HT1080 (cell line): ENCODE data around the gene NRP2. TPM values are rescaled to one million over a fixed set of nuclear protein-coding genes. Genes with fewer than 3 reads are reported as not detected.

Source experiments
- DNase-seq: peaks from one replicate; pipeline ENCODE4 v3.0.0-alpha.2; 2015; ENCODE audit warnings: low read depth
- total RNA-seq: library from RNA; depleted of rRNA; stranded (reverse); fragments of >200 nt; shearing (Covaris generic); gene quantifications from 2 replicates; pipeline ENCODE4 v1.2.3, GENCODE V29; 2014

The NRP2 gene
- total RNA-seq, 1 experiment from 2014 or later = 62.4 TPM

DNA sequence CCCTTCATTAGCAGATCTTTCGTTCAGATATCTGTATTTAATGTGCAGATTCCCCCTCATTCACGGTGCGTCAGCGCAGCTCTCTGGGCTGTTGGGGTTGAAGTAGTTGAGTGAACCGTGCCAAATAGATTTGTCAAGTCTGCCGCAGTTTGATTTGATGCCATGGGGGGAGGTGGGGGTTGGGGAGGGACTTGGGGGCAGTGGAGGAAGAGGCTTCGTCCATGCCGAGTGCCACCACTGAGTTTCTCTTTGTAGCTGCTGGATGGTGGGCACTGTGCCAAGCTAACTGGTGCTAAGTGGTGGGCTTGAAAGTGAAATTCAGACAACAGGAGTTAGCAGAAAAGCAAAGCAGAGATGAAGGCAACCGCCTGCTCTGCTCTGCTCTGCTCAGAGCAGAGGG, 47.9 kb downstream of the NRP2 start:
- DNase-seq = no peak

DNA sequence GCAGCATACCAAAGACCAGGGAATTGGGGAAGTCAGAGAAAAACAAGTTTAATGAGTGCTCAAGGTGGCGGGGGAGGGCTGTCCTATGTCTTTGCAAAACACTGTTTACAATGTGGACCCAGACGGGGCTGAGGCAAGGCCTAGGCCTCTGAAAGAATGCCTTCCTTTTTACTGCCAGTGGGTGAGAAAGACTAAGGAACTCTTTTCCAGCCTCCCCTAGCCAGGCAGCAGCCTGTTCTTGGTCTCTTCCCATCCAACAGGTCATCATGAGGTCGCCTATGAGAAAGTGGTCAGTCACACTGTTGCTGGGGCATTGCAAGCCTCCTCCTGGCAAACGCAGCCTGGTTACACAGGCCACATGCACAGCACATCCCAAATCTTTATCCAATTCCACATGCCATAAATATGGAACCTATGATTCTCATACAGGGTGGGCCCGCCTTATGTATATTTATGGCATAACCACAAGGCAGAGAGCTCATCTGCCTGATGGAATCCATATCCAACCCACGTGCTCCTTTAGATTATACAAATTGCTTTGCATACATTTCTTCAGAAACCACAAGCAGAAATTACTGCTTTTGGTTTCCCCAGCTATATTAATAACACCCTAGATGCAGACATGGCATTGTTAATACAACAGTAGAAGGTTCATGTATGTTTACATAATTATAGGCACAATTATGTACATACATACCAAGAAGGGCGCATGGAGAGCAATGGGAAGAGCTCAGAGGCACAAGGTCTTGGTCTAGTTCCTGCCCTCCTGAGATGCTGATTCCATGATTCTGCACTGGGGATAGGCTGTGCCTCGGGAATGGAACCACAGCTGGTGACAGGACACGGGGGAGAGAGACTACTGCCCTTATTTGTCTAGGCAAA, 48.6 kb downstream of the NRP2 start:
- no peak for DNase-seq

DNA sequence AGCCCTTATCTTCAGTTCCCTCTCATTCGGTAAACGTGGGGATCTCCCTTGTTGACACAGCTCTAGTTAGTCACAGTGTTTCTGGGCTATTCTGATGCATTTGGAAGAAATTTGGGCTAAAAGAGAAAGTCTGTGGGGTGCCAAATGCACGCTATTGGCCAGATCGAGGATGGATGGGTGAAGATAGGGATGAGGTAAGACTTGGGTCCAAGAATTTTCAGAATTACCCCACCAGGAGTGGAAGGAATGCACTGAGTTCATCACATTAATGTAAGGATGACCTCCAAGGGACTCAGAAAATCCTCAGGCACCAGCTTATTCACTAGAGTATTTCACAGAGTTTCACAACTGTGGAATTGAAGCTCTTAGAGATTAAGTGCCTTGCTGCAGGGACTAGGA, 49.3 kb downstream of the NRP2 start:
- no peak for DNase-seq

DNA sequence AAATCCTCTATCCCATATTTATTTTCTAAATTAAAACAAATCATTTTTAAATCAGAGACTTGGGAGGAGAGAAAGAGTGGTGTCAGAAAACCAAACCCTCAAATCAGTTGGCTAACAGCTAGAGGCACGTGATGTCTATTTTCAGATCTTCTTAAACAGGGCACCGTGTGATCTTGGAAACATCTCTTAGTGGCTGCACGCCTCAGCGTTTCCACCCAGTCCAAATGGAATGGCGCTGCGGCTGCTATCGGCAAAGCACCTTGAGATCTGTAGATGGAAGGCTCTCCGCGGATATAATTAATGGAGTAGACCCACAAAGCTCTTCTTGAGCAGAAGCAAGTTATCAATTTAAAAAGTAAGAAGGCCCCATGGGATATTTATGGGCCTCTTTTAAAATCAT, 50.0 kb downstream of the NRP2 start:
- DNase-seq = no peak

DNA sequence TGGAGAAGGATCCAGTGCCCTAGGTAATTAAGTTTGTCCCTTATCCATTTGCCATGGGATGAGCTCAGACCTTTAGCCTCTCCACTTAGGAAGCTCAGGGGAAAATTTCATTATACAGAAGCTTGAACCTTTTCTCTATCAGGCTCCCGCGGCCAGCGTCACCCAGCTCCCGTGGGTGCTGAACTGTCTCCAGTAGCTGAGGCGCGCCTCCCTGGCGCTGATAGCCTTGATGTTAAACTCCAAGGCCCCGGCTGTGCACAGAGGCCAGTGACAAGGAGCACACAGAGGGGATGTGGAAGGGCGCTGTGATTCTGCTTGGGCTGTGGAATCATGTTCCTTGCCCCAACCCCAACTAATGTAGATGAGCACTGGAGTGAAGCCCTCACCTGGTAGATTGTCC, 50.8 kb downstream of the NRP2 start:
- DNase-seq = no peak

DNA sequence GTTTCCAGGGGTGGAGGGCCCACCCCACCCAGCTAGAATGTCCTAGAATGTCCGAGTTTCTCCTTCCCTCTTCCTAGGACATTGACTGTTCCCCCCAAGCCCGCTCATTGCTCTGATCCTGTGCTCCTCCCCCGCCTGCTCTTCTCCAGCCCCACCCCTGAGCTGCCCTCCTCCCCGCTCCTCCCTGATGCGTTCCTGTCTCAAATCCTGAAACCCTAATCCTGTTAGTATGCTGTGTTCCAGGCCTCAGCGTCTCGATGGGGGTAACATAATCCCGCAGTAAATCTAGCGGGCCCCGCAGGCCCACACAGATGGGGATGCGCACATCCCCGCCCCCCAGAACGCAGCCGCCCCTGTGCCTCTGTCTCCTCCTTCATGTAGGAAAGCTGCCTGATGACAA, 51.3 kb downstream of the NRP2 start:
- DNase-seq = no peak

DNA sequence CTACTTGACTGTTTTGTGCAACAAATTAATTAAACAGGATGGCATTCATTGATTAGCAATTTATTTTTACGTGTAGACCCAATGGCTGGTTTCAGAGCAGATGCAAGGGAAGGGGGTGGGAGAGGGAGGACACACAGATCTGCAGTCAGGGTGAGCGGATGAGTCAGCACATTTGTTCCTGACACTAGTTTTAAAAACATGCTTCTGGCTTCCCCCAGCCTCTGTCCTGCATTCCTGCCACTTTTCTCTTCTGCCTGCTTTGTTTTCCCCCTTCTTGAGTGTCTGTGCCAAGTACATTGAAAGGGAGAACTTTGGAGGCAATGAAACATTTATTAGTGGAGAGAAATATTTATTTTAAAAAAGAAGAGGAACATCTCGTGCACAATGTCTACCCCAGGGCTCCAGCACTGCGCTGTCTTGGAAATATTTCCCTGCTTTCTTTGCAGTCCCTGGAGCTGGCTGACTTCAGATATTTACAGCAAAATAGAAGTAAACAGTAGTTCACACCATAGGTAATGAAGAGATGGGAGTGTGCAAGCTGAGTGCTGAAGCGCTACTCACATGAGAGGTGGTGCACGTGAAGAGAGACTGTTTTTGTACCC, 52.2 kb downstream of the NRP2 start:
- DNase-seq = peak; percentile 73

DNA sequence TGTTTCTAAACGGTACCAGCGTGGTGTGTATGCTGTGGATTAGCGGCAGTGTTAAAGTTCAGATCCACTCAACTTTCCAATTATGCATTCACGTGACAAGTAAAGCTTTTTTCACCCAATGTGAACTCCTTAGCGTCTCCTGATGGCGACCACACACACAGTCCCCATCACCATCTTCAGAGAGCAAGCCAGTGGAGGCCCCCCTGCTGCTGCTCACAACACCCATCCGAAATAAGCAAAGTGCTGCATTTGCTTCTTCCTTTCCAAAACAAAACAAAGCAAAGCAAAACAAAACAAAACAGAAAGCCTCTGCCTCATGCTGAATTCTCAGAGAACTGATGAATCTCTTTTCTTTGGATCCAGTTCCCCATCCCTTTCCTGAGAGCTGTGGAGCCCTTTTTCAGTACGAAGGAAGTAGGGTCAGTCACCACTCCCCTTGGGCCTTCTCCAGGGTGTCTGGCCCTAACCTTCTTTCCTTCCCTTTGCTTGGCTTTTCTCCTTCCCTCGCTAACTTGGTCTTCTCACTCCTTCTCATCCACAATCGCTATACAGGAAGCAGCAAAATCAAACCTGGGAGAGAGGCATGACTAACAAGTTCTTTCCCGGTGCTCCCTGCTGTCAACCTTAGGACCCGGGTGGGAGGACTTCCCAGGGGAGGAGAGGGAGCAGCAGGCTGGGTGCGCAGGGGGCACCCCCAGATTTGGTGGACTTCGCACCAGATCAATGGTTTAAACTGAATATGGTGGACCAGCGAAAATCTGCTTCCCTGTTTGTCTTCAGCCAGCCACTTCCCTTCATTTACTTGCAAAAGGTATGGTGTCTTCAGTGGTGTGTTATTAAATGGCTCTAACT, 56.0 kb downstream of the NRP2 start:
- DNase-seq = no peak

DNA sequence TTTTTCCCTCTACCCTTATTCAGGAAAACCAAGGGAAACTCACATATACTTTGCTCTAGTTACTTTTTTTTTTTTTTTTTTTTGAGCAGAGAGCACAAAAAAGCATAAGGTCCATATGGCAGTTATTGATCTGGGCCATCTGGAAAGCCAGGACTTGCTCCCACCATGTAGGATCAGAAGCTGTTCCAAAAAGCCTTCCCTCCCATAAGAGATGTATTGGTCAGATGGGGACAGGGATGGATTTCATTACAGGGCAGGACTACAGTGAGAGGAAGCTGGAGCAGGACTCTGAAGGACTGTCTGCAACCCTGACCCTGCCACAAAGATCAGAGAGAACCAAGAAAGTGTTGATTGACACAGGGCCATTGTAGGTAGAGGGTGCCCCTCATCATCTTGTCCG, 57.3 kb downstream of the NRP2 start:
- DNase-seq = no peak

DNA sequence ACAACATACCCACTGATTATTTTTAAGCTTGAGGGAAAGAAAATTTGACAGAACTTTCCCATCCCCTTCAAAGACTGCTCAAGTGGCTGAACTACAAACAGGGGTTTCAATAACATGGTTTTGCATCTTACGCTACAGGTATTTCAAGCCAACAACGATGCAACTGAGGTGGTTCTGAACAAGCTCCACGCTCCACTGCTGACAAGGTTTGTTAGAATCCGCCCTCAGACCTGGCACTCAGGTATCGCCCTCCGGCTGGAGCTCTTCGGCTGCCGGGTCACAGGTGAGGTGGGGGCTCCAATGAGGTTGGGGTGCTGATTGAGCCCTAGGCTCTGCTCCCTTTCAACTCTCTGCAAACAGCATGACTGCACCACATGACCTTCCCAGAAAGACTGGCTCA, 58.1 kb downstream of the NRP2 start:
- DNase-seq = no peak

DNA sequence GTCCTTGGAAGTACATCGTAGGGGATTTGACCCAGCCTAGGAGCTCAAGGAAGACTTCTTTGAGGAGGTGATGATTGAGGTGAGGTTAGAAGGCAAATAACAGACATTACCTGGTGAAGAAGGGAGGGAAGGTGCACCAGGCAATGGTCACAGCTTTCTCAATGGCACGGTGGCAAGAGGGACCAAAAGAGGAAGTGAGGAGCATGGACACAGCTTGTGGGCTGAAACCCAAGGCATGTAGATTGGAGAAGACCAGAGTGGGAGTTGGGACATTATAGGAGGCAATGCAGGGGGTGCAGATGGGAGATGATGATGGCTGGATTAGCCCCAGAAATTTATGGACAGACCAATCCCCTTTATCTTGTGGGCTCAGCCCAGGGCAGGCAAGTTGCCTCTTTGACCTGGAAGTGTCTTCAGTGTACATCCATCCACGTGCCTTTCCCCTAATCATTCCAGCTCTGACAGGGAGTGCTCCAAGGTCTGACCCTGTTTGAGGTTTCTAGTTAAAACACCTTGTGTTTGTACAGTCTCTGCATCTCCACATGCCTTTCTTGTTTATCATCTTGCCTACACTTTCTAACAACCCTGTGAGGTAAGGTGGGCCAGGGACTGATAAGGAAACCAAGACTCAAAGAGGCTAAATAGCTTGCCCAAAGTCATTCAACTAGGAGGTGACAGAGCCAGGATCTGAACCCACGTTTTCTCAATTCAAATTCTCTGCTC, 59.1 kb downstream of the NRP2 start:
- no peak for DNase-seq

DNA sequence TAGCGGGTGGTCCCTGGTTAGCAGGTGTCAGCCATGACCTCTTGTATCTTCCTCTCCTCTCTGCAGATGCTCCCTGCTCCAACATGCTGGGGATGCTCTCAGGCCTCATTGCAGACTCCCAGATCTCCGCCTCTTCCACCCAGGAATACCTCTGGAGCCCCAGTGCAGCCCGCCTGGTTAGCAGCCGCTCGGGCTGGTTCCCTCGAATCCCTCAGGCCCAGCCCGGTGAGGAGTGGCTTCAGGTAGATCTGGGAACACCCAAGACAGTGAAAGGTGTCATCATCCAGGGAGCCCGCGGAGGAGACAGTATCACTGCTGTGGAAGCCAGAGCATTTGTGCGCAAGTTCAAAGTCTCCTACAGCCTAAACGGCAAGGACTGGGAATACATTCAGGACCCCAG, 60.8 kb downstream of the NRP2 start:
- DNase-seq = no peak

DNA sequence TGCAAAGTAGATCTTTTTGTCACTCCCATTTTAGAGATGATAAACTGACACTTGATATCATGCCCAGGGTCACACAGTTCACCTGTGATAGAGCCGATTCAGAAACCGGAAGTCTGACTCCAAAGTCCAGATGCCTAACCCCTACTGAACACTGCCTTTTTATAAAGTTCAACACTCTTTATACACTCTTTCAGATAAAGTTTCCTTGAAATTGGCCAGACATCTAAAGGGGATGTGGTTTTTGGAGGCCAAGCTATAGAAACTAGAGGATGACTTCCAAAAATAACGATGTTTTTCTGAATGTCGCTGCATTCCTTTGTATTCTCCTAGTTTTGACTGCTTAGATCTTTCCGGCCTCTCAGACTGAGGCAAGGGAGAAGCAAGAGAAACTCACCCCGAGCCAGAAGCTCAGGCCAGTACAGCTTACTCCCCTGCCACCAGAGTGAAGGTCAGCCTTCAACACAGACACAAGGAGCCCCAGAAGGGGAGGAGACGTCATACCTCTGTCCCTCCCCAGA, 61.8 kb downstream of the NRP2 start:
- no peak for DNase-seq

DNA sequence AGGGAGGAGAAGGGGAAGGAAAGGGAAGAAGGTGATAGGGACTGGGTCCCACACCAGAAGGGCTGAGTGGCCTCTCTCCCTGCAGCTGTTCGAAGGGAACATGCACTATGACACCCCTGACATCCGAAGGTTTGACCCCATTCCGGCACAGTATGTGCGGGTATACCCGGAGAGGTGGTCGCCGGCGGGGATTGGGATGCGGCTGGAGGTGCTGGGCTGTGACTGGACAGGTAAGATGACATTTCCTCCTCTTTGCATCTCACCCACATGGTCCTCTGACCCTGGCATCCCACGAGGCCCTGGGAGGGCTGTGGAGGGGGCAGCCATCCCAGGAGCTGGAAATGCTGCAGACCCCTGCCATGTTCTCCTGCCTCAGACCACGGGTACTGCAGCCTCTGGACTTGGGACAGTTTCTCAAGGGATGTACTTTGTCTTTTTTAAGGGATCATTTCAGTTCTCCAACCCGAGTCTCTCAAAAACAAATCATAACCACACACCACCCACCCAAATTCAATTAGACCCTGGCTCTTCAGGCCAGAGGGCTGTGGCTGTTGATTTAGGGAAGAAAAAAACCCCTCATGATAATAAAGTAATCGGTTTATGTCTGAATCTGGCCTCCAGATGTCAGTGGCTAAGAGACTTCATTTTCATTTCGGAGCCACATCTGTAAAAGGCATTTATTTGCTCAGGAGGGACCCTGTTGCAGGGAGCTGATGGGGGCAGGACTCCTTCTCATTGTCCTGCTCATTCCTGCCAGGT, 63.5 kb downstream of the NRP2 start:
- no peak for DNase-seq

DNA sequence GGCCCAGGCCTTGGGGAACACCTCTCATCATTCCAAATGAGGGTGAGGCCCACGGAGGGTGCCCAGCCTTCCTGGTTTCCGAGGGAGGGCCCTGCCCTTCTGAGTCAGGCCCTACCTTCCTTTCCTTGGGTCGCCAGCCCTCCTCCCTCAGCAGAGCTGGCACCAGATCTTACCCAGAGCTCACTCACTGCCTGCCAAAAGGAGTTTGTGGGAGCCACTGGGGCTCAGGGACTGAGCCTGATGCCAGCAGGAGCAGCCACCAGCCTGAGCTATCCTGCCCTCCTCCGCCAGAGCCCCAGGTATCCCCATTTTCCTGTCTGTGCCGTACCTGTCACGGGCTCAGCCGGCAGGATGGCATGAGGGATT, 64.1 kb downstream of the NRP2 start:
- DNase-seq = no peak

DNA sequence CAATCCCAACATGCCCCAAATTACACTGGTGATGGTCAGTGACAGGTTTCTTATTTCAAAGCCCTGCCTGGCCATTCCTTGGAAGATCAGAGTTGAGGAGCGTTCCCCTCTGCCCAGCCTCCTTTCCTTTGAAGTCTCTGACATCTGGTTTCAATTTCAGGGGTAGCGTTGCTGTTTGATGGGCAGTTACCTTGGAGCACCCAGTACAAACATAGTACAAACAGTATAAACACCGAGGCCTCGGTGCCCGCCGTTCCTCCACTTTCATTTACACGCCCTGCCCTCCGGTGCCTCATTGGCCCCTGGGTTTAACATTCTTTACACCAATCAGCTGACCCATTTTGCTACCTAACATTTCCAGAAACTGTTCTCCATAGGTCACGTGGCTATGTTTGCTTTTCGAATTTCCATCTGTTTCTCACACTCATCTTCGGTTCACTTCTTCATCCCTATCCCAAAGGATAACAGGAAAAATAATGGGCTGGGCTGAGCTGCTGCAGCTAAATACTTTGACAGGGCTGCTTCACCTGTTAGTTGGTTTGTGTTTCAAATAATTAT, 65.6 kb downstream of the NRP2 start:
- no peak for DNase-seq

DNA sequence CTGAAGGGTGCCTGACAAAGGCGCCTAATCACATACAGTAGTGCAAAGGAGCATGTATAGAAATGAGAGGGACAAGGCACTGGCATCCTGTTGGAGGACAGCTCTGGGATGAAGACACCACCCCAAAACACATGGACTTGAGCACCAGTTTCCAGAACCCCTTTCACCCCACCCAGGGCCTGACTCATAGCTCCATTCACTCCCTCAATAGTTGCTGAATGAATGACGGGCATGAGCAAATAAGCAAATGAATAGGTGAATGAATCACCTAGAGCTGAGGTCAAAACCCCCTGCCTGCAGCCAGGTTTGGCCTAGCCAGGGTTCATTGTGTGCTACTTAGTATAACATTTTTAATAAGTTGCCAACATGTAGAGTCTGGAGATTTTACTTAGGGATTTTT, 66.3 kb downstream of the NRP2 start:
- peak; percentile 78 for DNase-seq

DNA sequence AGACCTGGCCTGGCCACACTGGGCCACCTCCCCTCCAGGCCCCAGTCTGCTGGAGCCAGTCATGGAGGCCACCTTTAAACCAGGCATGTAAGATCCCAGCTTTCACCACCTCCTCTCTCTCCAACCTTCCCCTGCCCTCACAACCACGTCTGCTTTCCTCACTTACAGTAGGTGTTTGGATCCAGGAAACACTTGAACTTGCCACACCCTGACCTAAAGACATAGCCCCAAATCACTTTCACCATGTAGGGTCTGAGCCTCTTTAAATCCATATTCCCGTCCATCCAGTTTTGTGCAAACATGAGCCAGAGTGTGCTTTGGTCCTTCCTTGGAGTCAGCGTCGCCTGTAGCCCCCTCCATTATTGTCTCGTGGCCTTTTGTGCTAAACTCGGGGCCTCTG, 66.8 kb downstream of the NRP2 start:
- no peak for DNase-seq

DNA sequence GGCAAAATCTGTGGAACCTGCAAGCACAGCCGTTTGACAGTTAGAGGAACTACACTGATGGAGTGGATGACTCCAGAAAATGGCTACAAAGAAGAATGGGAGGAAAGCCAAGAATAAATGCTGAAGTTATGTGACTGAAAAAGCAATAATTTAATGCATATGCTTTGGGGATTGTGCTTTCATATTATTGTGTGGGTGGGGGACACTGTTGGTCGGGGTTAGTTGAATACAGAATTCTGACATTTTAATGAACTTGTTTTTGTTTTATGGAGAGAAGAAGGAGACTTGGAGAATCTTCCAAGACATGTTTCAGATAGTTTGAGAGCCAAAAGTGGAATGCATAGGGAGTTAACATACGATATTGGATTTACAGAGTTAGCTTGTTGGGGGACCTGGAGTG, 68.5 kb downstream of the NRP2 start:
- no peak for DNase-seq

DNA sequence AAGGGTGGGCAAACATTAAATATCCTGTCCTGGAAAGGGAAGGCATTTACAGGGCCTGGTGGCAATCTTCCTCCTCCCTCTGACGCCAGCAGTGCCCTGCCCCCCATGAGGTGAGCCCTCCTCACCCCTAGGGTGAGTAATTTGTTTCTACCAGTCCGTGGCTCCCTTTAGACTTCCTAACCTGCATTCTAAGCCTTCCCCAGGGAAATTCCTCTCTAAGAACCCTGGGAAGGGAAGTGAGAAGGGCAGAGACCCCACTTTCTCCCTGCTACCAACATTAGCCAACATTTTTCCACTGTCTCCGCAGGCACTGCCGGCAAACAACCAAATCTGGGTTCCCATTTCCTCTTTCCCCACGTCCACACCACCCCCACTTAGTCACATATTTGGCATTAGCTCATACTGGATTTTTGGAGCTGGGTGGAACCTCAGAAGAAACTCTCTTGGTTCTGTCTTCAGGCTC, 69.3 kb downstream of the NRP2 start:
- DNase-seq = no peak
